Central memory CD4-positive, alpha-beta T cell (primary cell): ENCODE data around the gene CBFB.
"Not testable (repeated sequence)": the region's sequence is repeated elsewhere in the genome, so short reads cannot be mapped to it uniquely, and the experiment has no call there.

Experiments
- DNase-seq: peaks from one replicate; pipeline ENCODE4 v3.0.0; 2022
- total RNA-seq, 3 experiments: gene quantifications; one replicate each; lab custom pipeline; 2026; lab: John Stamatoyannopoulos, UW

Gene CBFB
- total RNA-seq: 99.2 to 254 (median 198) reads per million in 3 experiments

DNA sequence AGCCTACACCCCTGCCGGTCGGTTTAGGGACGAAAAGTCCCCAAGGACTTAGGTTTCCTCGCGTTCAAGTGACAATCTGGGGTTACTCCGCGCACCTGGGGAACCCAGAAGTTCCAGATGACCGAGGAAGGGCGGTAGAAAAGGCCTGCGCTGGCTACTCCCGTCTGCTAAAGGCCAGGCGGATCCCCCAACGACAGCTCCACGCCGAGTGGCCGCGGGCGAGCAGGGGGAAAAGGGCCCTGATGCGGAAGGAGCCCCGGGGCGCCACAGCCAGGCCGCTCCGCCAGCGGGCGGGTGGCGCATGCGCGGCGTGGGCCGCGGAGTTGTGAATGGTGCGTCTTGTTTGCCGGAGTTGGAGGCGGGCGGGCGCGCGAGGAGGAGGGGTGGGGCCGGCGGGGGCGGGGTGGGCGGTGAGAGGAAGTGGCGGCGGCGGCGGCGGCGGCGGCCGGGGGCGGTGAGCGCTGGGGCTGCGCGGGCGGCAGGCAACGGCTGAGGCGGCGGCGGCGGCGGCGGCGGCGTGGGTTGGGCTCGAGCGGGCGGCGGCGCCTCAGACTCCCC, at the start of gene CBFB:
TSS of gene CBFB (plus strand) at position 454 of the 558 bp plus-strand sequence. CDS start 259 bp downstream, outside the sequence.
- peak; percentile 95 for DNase-seq

DNA sequence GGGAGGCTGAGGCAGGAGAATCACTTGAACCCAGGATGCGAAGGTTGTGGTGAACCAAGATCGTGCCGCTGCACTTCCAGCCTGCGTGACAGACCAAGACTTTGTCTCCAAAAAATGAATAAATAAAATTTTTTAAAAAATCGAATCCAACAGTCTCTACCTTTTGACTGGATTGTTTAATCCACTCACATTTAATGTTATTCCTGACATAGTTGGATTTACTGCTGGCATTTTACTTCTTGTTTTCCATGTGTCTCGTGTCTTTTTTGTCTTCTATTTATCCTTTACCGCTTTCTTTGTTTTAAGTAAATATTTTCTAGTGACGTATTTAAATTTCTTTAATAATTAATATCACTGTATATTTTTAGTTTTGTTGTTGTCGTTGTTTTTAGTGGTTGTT, 45.9 kb upstream of the CBFB start:
- DNase-seq: no peak

DNA sequence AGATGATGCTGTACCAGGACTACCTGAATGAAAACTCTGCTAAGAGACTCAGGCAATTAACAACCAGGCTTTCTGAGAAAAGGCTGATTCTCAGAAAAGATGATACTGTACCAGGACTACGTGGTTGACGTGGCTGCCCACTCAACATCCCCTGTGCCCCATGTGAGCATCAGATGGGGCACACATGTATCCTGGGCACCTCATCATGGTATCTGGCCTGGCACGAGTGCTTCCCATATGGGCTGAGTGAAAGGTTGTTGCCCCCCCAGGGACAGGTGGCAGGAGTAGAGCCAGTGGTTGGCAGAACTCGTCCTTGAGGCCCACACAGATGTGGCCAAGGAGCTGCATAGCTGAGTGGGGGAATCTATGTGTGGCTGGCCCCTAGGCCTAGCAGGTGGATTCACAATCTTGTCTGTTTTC, 44.0 kb upstream of the CBFB start:
- DNase-seq: no peak

DNA sequence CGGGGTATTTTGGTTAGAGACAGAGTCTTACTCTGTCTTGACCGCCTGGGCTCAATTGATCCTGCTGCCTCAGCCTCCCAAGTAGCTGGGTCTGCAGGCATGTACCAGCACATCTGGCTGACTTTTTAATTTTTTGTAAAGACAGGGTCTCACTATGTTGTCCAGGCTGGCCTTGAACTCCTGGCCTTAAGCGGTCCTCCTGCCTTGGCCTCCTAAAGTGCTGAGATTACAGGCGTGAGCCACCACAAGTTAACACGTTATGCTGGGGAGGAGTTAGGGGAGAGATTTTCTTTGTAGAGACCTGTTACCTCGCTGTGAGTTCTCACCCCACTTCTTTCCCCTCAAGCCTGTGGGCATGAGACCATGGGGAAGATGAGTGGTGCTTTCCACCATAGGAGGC, 42.4 kb upstream of the CBFB start:
- DNase-seq: no peak

- no peak for DNase-seq
Measured at GRCh38 chr16:66988197-66988788, 40.7 kb upstream of the CBFB start, which contains the start of gene CES4A. TSS of gene CES4A (plus strand) at chr16:66988589. CDS start at chr16:66988773, 184 bp downstream.

DNA sequence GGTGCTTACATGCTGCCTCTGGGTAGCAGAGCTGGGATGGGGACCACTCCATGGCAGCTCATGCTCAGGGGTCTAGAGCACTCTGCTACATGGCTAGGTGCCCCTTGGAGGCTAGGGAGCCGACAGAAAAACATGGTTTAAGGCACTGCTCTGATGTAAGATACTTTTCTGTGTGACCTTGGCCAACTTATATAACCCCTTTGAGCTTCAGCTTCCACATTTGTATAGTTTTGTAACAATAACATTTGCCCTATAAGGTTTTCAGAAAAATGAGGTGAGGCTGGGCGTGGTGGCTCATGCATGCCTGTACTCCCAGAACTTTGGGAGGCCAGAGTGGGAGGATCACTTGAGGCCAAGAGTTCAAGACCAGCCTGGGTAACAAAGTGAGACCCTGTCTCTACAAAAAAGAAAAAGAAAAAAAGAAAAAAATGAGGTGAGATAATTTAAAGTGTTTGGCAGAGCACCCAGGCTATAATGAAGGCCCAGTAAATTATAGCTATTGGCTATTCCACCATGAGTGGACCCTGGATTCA, 37.3 kb upstream of the CBFB start:
- DNase-seq: no peak

- DNase-seq: not testable (repeated sequence)
Measured at GRCh38 chr16:66993558-66993957, 35.4 kb upstream of the CBFB start.

DNA sequence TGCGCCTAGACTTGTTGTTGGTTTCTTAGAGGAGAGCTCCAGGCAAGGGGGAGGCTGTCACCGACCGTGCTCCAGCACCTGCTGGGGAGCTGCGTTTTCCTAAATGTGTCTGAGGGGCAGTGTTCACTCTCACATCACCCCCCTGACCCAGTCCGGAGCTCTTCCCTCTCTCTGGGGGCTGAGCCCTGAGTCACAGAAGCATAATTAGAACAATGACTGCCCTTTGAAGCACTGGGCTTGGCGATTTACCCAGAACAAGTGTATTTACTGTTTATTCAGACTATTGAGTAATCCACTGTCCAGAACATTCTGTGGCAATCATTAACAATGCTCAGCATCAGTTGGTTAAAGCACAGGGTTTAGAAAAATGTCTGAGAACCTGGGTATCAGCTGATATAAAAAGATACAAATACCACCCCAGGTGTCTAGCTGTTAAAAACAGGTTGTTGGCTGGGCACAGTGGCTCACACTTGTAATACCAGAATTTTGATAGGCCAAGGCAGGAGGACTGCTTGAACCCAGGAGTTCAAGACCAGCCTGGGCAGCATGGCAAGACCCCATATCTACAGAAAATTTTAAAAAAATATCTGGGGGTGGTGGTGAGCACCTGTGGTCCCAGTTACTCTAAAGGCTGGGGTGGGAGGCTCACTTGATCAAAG, 32.5 kb upstream of the CBFB start:
- no peak for DNase-seq

DNA sequence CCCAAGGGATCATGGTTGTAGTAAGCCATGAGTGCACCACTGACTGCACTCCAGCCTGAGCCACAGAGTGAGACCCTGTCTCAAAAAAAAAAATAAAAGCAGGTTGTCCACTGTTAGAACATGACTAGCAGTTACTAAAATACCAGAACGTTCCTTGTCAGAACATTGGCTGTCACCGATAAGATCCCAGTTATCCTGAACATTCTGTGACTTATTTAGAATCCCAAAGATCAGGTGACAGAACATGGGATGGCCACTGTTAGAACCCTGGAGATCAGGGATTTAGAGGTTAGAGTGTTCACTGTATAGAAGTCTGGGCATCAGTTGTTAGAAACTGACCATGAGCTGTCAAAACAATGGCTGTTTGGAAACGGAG, 32.0 kb upstream of the CBFB start:
- no peak for DNase-seq

- DNase-seq: peak; percentile 54
Measured at GRCh38 chr16:67000384-67001351, 28.3 kb upstream of the CBFB start.

DNA sequence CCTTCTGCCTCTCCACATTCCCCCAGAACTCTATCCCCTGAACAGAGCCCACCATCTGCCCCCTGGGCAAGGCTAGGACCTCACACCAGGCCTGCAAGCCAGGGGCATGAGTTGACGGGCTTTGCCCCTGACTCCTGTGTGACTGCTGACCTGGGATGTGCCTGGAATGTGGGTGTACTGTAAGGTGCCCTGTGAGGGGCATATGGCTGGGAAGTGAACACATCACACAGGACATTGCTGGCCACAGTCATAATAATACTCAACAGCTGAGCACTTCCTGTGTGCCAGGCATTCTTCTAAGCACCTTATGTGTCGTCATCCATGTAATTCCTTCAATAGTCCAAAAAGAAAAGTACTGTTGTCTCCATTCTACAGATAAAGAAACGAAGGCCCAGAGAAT, 27.2 kb upstream of the CBFB start:
- no peak for DNase-seq

DNA sequence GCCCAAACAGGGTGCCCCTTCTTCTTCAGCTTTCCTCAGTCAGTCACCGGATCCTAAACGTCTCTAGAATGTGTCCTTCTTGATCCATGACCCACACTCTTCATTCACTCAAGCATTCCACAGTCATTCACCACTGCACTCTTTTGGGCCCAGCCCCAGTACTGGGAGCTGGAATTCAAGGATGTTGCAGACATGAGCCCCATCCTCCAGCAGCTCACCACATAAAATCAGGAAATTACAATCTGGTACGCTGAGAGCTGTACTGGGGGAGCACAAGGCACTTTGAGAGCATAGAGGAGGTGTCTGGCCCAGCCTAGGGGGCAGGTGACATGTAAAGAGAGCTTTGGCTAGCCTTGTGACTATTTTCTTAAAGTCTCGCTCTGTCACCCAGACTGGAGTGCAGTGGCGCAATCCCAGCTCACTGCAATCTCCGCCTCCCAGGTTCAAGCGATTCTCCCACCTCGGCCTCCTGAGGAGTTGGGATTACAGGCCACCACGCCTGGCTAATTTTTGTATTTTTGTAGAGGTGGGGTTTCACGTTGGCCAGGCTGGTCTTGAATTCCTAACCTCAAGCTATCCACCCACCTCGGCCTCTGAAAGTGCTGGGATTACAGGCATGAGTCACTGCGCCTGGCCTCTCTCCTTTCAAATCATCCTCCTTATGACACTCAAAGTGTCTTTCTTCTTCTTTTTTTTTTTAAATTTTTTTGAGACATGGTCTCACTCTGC, 21.9 kb upstream of the CBFB start:
- DNase-seq: no peak

- DNase-seq: no peak
Measured at GRCh38 chr16:67009158-67009557, 19.8 kb upstream of the CBFB start.

DNA sequence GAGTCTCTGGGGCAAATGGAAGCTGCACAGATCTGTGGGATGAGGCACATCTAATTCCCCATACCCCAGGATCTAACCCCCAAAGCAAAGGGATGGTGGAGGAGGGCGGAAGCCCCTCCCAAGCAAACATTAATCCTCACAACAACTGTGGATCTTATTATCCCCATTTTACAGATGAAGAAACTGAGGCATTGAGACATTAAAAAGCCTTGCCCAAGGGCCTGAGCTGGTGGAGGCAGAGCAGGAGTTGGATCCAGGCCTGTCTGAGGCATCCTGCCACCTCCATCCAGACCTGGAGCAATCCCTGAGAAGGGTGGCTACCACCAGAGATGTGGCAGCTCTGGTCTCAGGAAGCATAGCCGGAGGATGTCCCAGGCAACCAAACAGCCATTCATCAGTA, 17.7 kb upstream of the CBFB start:
- no peak for DNase-seq

DNA sequence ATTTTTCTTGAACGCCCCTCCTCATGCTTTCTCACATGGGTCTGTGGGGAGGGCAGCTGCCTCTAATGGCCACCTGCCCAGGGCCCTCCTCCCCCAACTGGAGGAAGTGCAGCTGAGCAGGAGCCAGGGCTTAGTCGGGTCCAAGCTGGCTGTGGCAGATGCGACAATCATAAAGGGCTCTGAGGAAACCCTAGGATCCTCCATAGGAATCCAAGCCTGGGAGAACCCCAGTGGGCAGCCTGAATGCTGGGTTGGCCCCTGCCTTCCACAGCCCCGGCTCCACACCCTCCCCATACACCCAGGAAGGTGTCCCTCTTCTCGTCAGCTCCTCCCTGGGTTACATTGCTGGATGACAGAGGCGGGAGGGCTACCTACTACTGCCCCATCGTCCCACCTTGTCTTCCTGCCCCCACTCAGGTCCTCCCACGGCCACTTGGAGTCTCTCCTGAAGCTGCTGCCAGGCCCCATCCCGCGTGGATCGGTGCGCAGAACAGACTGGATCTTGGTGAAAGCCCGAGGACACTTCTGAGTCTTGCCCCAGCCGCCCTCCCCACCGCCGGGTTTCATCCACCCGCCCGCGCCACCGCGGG, 15.6 kb upstream of the CBFB start:
- no peak for DNase-seq

DNA sequence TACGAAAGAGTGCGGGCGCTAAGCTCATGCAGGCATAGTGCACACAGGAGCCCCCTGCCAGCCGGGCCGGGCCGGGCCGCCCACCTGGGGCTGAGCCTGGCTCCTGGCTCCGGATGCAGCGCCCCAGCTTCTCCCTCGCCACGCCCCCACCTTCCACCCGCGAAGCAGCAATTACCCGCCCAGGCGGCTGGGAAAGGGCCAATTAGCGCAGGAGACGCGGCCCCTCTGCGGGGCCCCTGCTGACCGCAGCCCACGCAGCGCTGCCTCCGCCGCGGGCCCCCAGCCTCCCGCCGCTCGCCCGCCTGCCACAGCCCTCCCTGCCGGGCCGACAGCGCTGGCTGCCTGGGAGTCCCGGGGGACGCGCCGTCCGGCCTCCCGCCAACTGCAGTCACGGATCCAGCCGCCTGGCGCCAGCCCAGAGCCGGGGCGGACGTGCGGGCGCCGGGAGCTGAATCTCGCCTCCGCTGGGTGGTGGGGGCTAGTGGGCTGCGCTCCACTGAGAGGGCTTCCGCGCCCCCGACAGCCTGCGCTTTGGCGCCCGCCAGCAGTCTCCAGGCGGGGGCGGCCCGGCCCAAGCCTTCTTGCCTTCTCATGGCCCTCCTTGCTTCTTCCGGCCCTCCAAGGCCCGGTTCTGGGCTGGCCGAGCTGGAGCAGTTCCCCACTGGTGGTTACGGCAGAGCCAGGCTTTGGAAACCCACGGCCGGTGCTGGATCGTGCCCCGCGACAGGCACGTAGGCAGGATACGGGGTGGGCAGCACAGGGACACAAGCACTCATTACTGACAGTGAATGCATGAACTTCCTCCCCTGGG, 14.9 kb upstream of the CBFB start:
- DNase-seq: peak; percentile 72

- no peak for DNase-seq
Measured at GRCh38 chr16:67014634-67015312, 14.2 kb upstream of the CBFB start.

- DNase-seq: no peak
Measured at GRCh38 chr16:67015313-67015731, 13.6 kb upstream of the CBFB start.

- DNase-seq: no peak
Measured at GRCh38 chr16:67016143-67016542, 12.8 kb upstream of the CBFB start.
